H1 (cell line): ENCODE results near the gene CHCHD6. TPM values are rescaled to one million over a fixed set of nuclear protein-coding genes. Genes with fewer than 3 reads are reported as not detected.

Source experiments
- CTCF ChIA-PET: fragments of 300-600 bp; sonication (Branson Sonifier 250); formaldehyde crosslinking; loops from one replicate; lab custom pipeline; 2021; ENCODE audit not compliant: partially characterized antibody; lab: Charles Lee
- POLR2A ChIA-PET: fragments of 300-600 bp; sonication (Branson Sonifier 250); formaldehyde crosslinking; loops from one replicate; lab custom pipeline; 2021; ENCODE audit warnings: inconsistent platforms; ENCODE audit not compliant: partially characterized antibody; lab: Charles Lee
- DNase-seq, 2 experiments: peaks; one replicate each; pipeline versions ENCODE4 v3.0.0 to v3.0.0-alpha.2; 2010 to 2022; ENCODE audit warnings: low spot score in 2 of 2, low read depth in 1 of 2, mixed read lengths in 1 of 2
- FAIRE-seq: peaks from 2 replicates; lab custom pipeline; 2011; peaks lifted over from hg19 to GRCh38; lab: Jason Lieb, UNC
- H2AFZ ChIP-seq: 2 replicates; pipeline ENCODE4 v1.8.1; 2012; ENCODE audit warnings: low read length, inconsistent platforms
- H2AK5ac ChIP-seq: 2 replicates; pipeline ENCODE4 v1.6.1; 2013; ENCODE audit warnings: low read depth, low read length
- H2BK120ac ChIP-seq: replicated peaks from 2 replicates; pipeline ENCODE3; 2013; ENCODE audit warnings: low read depth, low read length, inconsistent platforms
- H2BK12ac ChIP-seq: 2 replicates; pipeline ENCODE4 v1.6.1; 2013; ENCODE audit warnings: low read depth, low read length
- H2BK15ac ChIP-seq: 2 replicates; pipeline ENCODE4 v1.6.1; 2013; ENCODE audit warnings: low read length
- H2BK20ac ChIP-seq: 2 replicates; pipeline ENCODE4 v1.6.1; 2013; ENCODE audit warnings: low read length
- H2BK5ac ChIP-seq: 2 replicates; pipeline ENCODE4 v1.6.1; 2013; ENCODE audit warnings: low read depth, low read length
- H3K14ac ChIP-seq: 2 replicates; pipeline ENCODE4 v1.6.1; 2013; ENCODE audit warnings: inconsistent platforms; ENCODE audit not compliant: insufficient read length
- H3K18ac ChIP-seq: 2 replicates; pipeline ENCODE4 v1.6.1; 2013; ENCODE audit warnings: low read length; ENCODE audit errors: extremely low read depth
- H3K23ac ChIP-seq: 2 replicates; pipeline ENCODE4 v1.6.1; 2013; ENCODE audit warnings: inconsistent platforms; ENCODE audit not compliant: insufficient read length
- H3K23me2 ChIP-seq: 2 replicates; pipeline ENCODE4 v1.6.1; 2013; ENCODE audit warnings: low read depth, low read length
- H3K27ac ChIP-seq: 2 replicates; pipeline ENCODE4 v1.6.1; 2011; ENCODE audit warnings: low read depth, low read length, inconsistent platforms
- H3K27me3 ChIP-seq, 4 experiments: replicated peaks in 1 of 4; 1 replicate in 1 of 4; 2 replicates in 3 of 4; pipeline versions ENCODE4 v1.6.1 to v1.8.1; 2011 to 2013; ENCODE audit warnings: low read length in 3 of 4, mild to moderate bottlenecking in 3 of 4, inconsistent platforms in 2 of 4, mixed read lengths in 2 of 4, moderate library complexity in 1 of 4; ENCODE audit not compliant: control insufficient read depth in 3 of 4, insufficient read depth in 3 of 4; ENCODE audit errors: extremely low read depth in 1 of 4
- H3K36me3 ChIP-seq, 4 experiments: 2 replicates each; pipeline versions ENCODE4 v1.6.1 to v1.8.1; 2011 to 2013; ENCODE audit warnings: mild to moderate bottlenecking in 4 of 4, low read length in 3 of 4, moderate library complexity in 2 of 4, control low read depth in 1 of 4, inconsistent platforms in 1 of 4; ENCODE audit not compliant: insufficient read depth in 4 of 4, control insufficient read depth in 2 of 4
- H3K4ac ChIP-seq: replicated peaks from 2 replicates; pipeline ENCODE3; 2013; ENCODE audit warnings: low read length, low read depth, mixed read lengths, inconsistent platforms; ENCODE audit not compliant: insufficient read length
- H3K4me1 ChIP-seq, 4 experiments: replicated peaks in 1 of 4; 1 replicate in 1 of 4; 2 replicates in 3 of 4; pipeline versions ENCODE4 v1.6.1 to v1.8.1; 2011 to 2013; ENCODE audit warnings: low read length in 3 of 4, inconsistent platforms in 2 of 4, mixed read lengths in 1 of 4; ENCODE audit not compliant: insufficient read depth in 4 of 4, control insufficient read depth in 3 of 4
- H3K4me2 ChIP-seq, 2 experiments: 2 replicates each; pipeline versions ENCODE4 v1.6.1 to v1.8.1; 2011 to 2013; ENCODE audit warnings: low read depth in 2 of 2, low read length in 2 of 2, control low read depth in 1 of 2, inconsistent platforms in 1 of 2, mild to moderate bottlenecking in 1 of 2; ENCODE audit not compliant: insufficient read depth in 1 of 2
- H3K4me3 ChIP-seq, 4 experiments: fragments of 200-600, 300-600 bp in 1 of 4; sonication (generic), shearing (Covaris generic), sonication (Bioruptor Twin) in 1 of 4; 2 replicates each; pipeline versions ENCODE4 v1.5.1 to v1.8.1; 2011 to 2016; ENCODE audit warnings: low read length in 4 of 4, low read depth in 3 of 4, control low read depth in 2 of 4, inconsistent platforms in 2 of 4, mild to moderate bottlenecking in 2 of 4, mixed read lengths in 1 of 4, moderate library complexity in 1 of 4; ENCODE audit not compliant: insufficient read depth in 2 of 4; ENCODE audit errors: extremely low read depth in 1 of 4
- H3K56ac ChIP-seq: replicated peaks from 2 replicates; pipeline ENCODE3; 2013; ENCODE audit warnings: low read depth, mild to moderate bottlenecking, mixed read lengths, low read length, inconsistent platforms; ENCODE audit not compliant: insufficient read length
- H3K79me1 ChIP-seq: 2 replicates; pipeline ENCODE4 v1.6.1; 2013; ENCODE audit warnings: low read depth, low read length, control low read depth
- H3K79me2 ChIP-seq, 2 experiments: 2 replicates each; pipeline versions ENCODE4 v1.6.1 to v1.8.1; 2012 to 2013; ENCODE audit warnings: low read length in 2 of 2, mild to moderate bottlenecking in 2 of 2, inconsistent platforms in 1 of 2; ENCODE audit not compliant: insufficient read depth in 2 of 2, control insufficient read depth in 1 of 2
- H3K9ac ChIP-seq, 4 experiments: replicated peaks in 1 of 4; 1 replicate in 1 of 4; 2 replicates in 3 of 4; pipeline versions ENCODE4 v1.6.1 to v1.8.1; 2011 to 2013; ENCODE audit warnings: low read depth in 3 of 4, low read length in 3 of 4, control low read depth in 2 of 4, mild to moderate bottlenecking in 2 of 4, moderate library complexity in 2 of 4, inconsistent platforms in 1 of 4; ENCODE audit errors: extremely low read depth in 1 of 4
- H3K9me3 ChIP-seq, 2 experiments: 2 replicates each; pipeline versions ENCODE4 v1.6.1 to v1.8.1; 2012 to 2013; ENCODE audit warnings: mild to moderate bottlenecking in 2 of 2, moderate library complexity in 2 of 2, control low read depth in 1 of 2, inconsistent platforms in 1 of 2, low read depth in 1 of 2, low read length in 1 of 2, mixed read lengths in 1 of 2; ENCODE audit not compliant: insufficient read depth in 2 of 2
- H4K20me1 ChIP-seq, 2 experiments: replicated peaks in 1 of 2; 2 replicates each; pipeline versions ENCODE3 to v1.8.1; 2011 to 2013; ENCODE audit warnings: inconsistent platforms in 2 of 2, low read length in 2 of 2, mild to moderate bottlenecking in 1 of 2; ENCODE audit not compliant: insufficient read depth in 2 of 2, control insufficient read depth in 1 of 2
- H4K5ac ChIP-seq: 2 replicates; pipeline ENCODE4 v1.6.1; 2013; ENCODE audit warnings: low read length, low read depth, mixed read lengths, inconsistent platforms; ENCODE audit not compliant: insufficient read length
- H4K8ac ChIP-seq: 2 replicates; pipeline ENCODE4 v1.8.0; 2013; ENCODE audit warnings: mild to moderate bottlenecking, moderate library complexity, low read length, inconsistent platforms; ENCODE audit not compliant: insufficient read depth; ENCODE audit errors: extremely low read depth
- H4K91ac ChIP-seq: replicated peaks from 2 replicates; pipeline ENCODE3; 2013; ENCODE audit warnings: low read length, mixed read lengths, inconsistent platforms; ENCODE audit not compliant: insufficient read length
- GTF2F1 ChIP-seq: IDR thresholded peaks from 2 replicates; pipeline ENCODE4 v1.6.1; 2012; ENCODE audit warnings: low read depth, low read length, improper control_type of control experiment, borderline replicate concordance
- HDAC6 ChIP-seq: IDR thresholded peaks from one replicate; pipeline ENCODE4 v1.7.1; 2012; ENCODE audit warnings: low read depth, mild to moderate bottlenecking, inconsistent platforms, low read length, moderate library complexity
- SIN3A ChIP-seq, 2 experiments: IDR thresholded peaks in 1 of 2; conservative IDR thresholded peaks in 1 of 2; 2 replicates each; pipeline ENCODE4 v1.6.1; 2011 to 2012; ENCODE audit warnings: low read length in 2 of 2, improper control_type of control experiment in 1 of 2, low read depth in 1 of 2, mild to moderate bottlenecking in 1 of 2
- TCF12 ChIP-seq: IDR thresholded peaks from 2 replicates; pipeline ENCODE4 v1.6.1; 2011; ENCODE audit warnings: low read depth, mild to moderate bottlenecking, low read length
- WGBS, 2 experiments: shearing (Covaris generic) in 1 of 2; methylation state at CpG; one replicate each; pipeline versions ENCODE4 v1.1.6 to v1.1.7; 2013 to 2015; ENCODE audit warnings: low lambda C conversion rate in 2 of 2, mixed read lengths in 2 of 2, inconsistent platforms in 1 of 2, low coverage in 1 of 2, missing lambda C conversion rate in 1 of 2; ENCODE audit not compliant: insufficient replicate concordance in 2 of 2, insufficient coverage in 1 of 2, insufficient read length in 1 of 2; ENCODE audit errors: extremely low coverage in 1 of 2, missing lambda C conversion rate in 1 of 2; 5-methylcytosine and 5-hydroxymethylcytosine counted together
- polyA plus RNA-seq, 7 experiments: library from polyadenylated mRNA; depleted of rRNA in 3 of 7; stranded (reverse) in 5 of 7; unstranded in 2 of 7; fragments of >200 nt in 5 of 7; fragments of 200-250 nt in 2 of 7; gene quantifications; 1 replicate in 5 of 7; 2 replicates in 1 of 7; 4 replicates in 1 of 7; pipeline versions ENCODE4 v1.2.1 to v1.2.3, GENCODE V29; 2011 to 2013; ENCODE audit warnings: missing spikeins in 2 of 7, mixed read lengths in 2 of 7
- total RNA-seq: library from RNA; stranded (reverse); fragmentation: NEBNext Ultra II Directional; extraction: Animal tissue kit (Norgen Biotek cat#: 25700); gene quantifications from 2 replicates; pipeline ENCODE4 v1.2.1, GENCODE V29; 2021

Gene CHCHD6
- total and polyA plus RNA-seq, 2 of the 8 experiments (the other 6 are each of a cell fraction or from before 2014, with no cell fraction given), result 32.4 to 37.6 TPM

DNA sequence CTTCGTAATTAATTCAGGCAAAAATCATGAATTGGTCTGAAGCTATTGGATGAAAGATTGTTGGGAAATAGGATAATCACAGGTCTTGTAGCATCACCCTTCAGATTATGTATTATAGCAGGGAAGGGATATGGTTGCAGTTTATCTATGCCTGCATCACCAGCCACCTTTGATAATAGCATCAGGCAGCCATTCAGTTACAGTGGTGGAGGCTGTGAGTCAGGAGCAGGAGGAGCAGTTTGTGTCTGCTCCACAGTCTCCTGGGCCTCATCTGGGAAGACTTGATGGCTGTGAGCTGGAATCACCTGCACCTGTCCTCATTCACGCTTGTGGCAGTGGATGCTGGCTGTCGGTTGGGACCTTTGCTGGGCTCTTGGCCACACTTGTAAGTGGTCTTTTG lies 174.6 kb downstream of the CHCHD6 start:
- H4K20me1 ChIP-seq, result no peaks in the 10 kb centered on the region
- FAIRE-seq (no peak), DNase-seq (no peak)
- H2AFZ ChIP-seq, result no peak overlapping the region
- H3K27me3 ChIP-seq, result no peaks in the 10 kb centered on the region
- H2BK15ac ChIP-seq, result no peak overlapping the region
- no peak overlapping the region for H2BK12ac ChIP-seq
- no peak overlapping the region for H3K4ac ChIP-seq
- ChIA-PET CTCF (no interaction called here), POLR2A (no interaction called here)
- H2BK120ac ChIP-seq, result no peak overlapping the region
- no peak overlapping the region for H3K18ac ChIP-seq
- no peak for TF ChIP-seq TCF12
- TF ChIP-seq GTF2F1, result no peak
- no peak for TF ChIP-seq HDAC6
- TF ChIP-seq SIN3A (conservative IDR thresholded peaks at IDR 0.05 in 1 of 2, IDR thresholded peaks at IDR 0.05 in 1 of 2; ENCODE audit: low read depth in 1 of 2, low read length in 2 of 2), result no peak
- no peak overlapping the region for H2BK20ac ChIP-seq
- no peaks in the 10 kb centered on the region for H3K23me2 ChIP-seq
- H3K36me3 ChIP-seq, result no peaks in the 10 kb centered on the region
- no peaks in the 10 kb centered on the region for H3K79me1 ChIP-seq
- no peak overlapping the region for H2AK5ac ChIP-seq
- no peak overlapping the region for H3K4me3 ChIP-seq
- no peak overlapping the region for H3K9ac ChIP-seq
- no peak overlapping the region for H3K23ac ChIP-seq
- H4K8ac ChIP-seq, result no peak overlapping the region
- no peak overlapping the region for H3K4me2 ChIP-seq
- no peak overlapping the region for H3K27ac ChIP-seq
- H3K79me2 ChIP-seq, result no peaks in the 10 kb centered on the region
- 83% methylated on average over 3 of the region's 3 CpGs; no CpG with 5 or more reads in 1 of the 2 experiments for WGBS, 2 experiments
- no peak overlapping the region for H4K91ac ChIP-seq
- no peak overlapping the region for H3K14ac ChIP-seq
- no peak overlapping the region for H3K56ac ChIP-seq
- H2BK5ac ChIP-seq, result no peak overlapping the region
- H4K5ac ChIP-seq, result no peak overlapping the region
- H3K9me3 ChIP-seq, result no peaks in the 10 kb centered on the region
- H3K4me1 ChIP-seq, result no peaks in the 10 kb centered on the region
